ENCODE data around the gene NYNRIN. TPM values are rescaled to one million over a fixed set of nuclear protein-coding genes. Genes with fewer than 3 reads are reported as not detected.
"Not testable (repeated sequence)": the region's sequence is repeated elsewhere in the genome, so short reads cannot be mapped to it uniquely, and the experiment has no call there.

The NYNRIN gene
- total and polyA plus RNA-seq, 11 donors: 3.6 to 10.0 (median 7.1) TPM

DNA sequence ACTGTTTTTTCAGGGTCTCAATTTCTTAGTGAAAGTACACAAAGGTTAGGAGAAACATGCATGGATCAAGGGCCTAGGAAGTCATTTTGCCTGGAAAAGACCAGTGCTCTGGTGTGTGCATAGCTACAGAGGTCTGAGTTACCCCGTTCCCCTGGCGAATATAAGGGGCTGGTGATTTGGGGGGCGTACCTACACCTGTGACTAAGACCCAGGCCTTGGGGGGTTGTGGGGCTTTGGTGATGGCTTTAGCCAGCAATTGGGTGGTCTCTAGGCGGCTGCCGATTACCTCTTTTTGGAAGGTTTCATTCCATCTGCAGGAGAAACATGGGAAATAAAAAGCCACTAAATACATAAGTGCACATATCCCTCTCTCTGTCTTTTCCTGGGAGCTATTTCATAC is 42.7 kb downstream of the NYNRIN start:
- 52 to 54% (median 52%) methylated on average over 5 of the region's 5 CpGs for WGBS, 4 donors
- intact Hi-C loops (cut with DNase I): no loop called here
- H3K4me3 ChIP-seq: peak overlapping the region in 11 of 12 donors; percentile 44 to 89 (median 75)
- peaks cover 0 to 58% (median 48%) of the 10 kb centered on the region in 12 donors for H3K4me1 ChIP-seq
- ATAC-seq (no peak), DNase-seq (no peak)
- H3K36me3 ChIP-seq: peaks cover 0 to 51% (median 40%) of the 10 kb centered on the region in 9 donors
- H3K27ac ChIP-seq: peak overlapping the region in 10 of 12 donors; percentile 94 to 100 (median 98)
- no peaks in the 10 kb centered on the region for H3K9me3 ChIP-seq
- H3K27me3 ChIP-seq: no peaks in the 10 kb centered on the region
- TF ChIP-seq, protein P1, sequence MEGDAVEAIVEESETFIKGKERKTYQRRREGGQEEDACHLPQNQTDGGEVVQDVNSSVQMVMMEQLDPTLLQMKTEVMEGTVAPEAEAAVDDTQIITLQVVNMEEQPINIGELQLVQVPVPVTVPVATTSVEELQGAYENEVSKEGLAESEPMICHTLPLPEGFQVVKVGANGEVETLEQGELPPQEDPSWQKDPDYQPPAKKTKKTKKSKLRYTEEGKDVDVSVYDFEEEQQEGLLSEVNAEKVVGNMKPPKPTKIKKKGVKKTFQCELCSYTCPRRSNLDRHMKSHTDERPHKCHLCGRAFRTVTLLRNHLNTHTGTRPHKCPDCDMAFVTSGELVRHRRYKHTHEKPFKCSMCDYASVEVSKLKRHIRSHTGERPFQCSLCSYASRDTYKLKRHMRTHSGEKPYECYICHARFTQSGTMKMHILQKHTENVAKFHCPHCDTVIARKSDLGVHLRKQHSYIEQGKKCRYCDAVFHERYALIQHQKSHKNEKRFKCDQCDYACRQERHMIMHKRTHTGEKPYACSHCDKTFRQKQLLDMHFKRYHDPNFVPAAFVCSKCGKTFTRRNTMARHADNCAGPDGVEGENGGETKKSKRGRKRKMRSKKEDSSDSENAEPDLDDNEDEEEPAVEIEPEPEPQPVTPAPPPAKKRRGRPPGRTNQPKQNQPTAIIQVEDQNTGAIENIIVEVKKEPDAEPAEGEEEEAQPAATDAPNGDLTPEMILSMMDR (IDR thresholded peaks at IDR 0.05): no peak
- no peak for TF ChIP-seq POLR2A (IDR thresholded peaks at IDR 0.05)

DNA sequence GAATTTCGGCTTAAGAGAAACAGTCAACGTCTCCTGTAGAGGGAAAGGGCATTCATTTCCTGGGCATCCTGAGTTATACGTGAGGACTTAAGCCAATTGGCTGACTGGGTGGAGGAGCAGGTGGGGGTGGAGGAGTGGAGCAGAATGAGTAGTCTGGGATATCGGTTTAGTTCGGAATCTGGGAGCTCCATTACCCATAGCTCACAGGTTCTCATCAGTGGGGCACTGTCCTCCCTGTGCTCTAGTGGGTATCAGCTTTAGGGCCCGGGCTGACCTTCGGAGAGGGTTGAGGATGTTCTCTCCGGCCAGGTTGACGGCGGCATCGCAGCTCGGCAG is 43.1 kb downstream of the NYNRIN start:
- intact Hi-C loops (cut with DNase I): no loop called here
- Histone ChIP-seq H3K9me3 (no peaks in the 10 kb centered on the region), H3K4me1 (peaks cover 0 to 55% (median 44%) of the 10 kb centered on the region in 12 donors), H3K4me3 (peak overlapping the region; percentile 24 to 89 (median 74)), H3K36me3 (peaks cover 0 to 47% (median 40%) of the 10 kb centered on the region in 9 donors), H3K27ac (peak overlapping the region; percentile 94 to 100 (median 98)), H3K27me3 (no peaks in the 10 kb centered on the region)
- DNase-seq (no peak), ATAC-seq (no peak)
- WGBS, 4 donors: 2 to 4% (median 2%) methylated on average over 10 to 12 of the region's 12 CpGs
- TF ChIP-seq, protein P1 (IDR thresholded peaks at IDR 0.05): no peak
- no peak for TF ChIP-seq POLR2A (IDR thresholded peaks at IDR 0.05)

DNA sequence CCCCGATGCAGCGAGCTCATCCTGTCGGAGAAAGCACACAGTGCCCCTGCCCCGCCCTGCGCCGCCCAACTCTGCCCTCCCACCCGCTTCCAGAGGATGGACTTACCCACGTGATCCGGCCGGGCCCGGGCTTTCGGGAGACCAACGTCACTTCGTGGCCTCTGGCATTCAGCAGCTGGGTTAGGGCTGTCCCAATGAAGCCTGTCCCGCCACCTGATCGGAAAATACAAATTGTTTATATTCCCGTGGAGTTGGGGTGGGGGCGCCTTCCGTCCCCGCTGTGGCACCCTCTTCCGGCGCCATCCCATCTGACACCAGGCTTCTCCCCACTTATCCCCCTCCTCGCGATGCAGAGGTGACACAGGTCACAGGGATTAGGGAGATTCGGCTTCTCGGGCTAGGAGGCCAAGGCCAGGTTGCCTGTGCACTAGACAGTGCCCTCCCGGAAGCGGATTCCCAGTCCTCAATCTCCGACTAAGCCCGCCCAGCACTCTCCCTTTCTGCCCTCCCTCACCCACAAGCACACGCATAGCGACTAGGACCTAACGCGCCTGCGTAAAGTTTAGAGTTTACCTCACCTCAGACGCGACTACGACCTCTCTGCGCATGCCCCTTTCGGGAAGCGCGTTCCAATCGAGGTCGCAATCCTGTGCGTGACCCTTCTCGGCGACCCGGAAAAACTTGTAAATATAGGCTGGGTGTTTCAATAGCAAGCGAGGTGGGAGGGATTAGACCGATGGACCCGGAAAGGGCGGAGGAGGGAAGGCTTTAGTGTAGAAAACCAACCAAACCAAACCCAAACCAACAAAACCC is 43.6 kb downstream of the NYNRIN start, which contains the start of gene SDR39U1:
SDR39U1 (minus strand) TSS at position 537 of the 813 bp plus-strand sequence; CDS start at position 530, 7 bp downstream.
- intact Hi-C loops (cut with DNase I): no loop called here
- TF ChIP-seq POLR2A (IDR thresholded peaks at IDR 0.05): peak; percentile 34 to 90
- TF ChIP-seq, protein P1 (IDR thresholded peaks at IDR 0.05): peak in 2 of 12 donors; percentile 11 to 18
- DNase-seq: peak; percentile 97 to 98 (median 98)
- Histone ChIP-seq H3K4me1 (peaks cover 0 to 49% (median 39%) of the 10 kb centered on the region in 12 donors), H3K27ac (peak within 1 kb of the TSS; percentile 94 to 100 (median 98)), H3K9me3 (no peaks in the 10 kb centered on the region), H3K4me3 (peak within 1 kb of the TSS; percentile 24 to 89 (median 74)), H3K27me3 (no peaks in the 10 kb centered on the region), H3K36me3 (peaks cover 0 to 41% (median 34%) of the 10 kb centered on the region in 9 donors)
- 0 to 1% (median 0%) methylated on average over 37 to 52 of the region's 52 CpGs for WGBS, 4 donors
- ATAC-seq: peak; percentile 93 to 96 (median 95)

DNA sequence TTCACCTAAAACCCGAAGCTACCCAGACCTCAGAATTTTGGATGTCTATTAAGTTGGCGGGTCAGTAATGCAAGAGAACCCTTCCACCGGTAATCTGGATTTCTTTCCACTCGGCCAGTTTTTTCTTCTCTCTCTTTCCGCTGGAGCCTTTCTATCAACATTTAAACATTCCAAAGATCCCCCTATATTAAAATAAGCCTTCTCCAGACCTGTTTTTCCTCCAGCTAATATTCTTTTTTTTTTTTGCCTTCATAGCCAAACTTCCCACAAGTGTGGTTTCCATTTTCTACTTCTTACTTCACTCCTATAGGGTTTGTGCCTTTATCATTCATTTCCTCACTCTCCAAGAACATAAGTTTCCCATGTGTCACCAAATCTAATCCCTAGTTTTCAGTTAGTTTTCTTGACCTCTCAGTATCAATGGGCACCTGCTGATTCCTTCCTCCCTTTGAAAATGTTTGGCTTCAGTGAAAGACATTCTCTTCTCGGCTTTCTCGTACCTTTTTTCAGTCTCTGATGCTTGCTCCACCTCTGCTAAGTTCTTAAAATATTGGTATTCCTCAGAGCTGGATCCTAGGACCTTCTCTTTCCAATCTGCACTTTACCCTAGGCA is 44.4 kb downstream of the NYNRIN start:
- WGBS, 4 donors: 5 to 9% (median 6%) methylated on average over 6 to 7 of the region's 7 CpGs
- TF ChIP-seq, protein P1 (IDR thresholded peaks at IDR 0.05): no peak
- no peak for TF ChIP-seq POLR2A (IDR thresholded peaks at IDR 0.05)
- Histone ChIP-seq H3K27me3 (no peaks in the 10 kb centered on the region), H3K4me1 (peaks cover 0 to 42% (median 31%) of the 10 kb centered on the region in 12 donors), H3K9me3 (no peaks in the 10 kb centered on the region), H3K36me3 (peaks cover 0 to 34% (median 28%) of the 10 kb centered on the region in 9 donors), H3K4me3 (peak overlapping the region; percentile 15 to 89 (median 74)), H3K27ac (peak overlapping the region; percentile 83 to 100 (median 96))
- intact Hi-C loops (cut with DNase I): no loop called here
- ATAC-seq (no peak), DNase-seq (no peak)

DNA sequence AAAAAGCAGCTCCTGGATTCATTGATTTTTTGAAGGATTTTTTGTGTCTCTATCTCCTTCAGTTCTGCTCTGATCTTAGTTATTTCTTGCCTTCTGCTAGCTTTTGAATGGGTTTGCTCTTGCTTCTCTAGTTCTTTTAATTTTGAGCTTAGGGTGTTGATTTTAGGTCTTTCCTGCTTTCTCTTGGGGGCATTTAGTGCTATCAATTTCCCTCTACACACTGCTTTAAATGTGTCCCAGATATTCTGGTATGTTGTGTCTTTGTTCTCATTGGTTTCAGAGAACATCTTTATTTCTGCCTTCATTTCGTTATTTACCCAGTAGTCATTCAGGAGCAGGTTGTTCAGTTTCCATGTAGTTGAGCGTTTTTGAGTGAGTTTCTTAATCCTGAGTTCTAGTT is 52.0 kb downstream of the NYNRIN start:
- H3K4me1 ChIP-seq; H3K36me3 ChIP-seq; H3K27ac ChIP-seq; intact Hi-C loops (cut with DNase I); H3K4me3 ChIP-seq; H3K27me3 ChIP-seq; ATAC-seq; DNase-seq; H3K9me3 ChIP-seq: not testable (repeated sequence)
- WGBS, 4 donors: 81 to 91% (median 85%) methylated on average over 2 of the region's 2 CpGs
